Mucosa of descending colon (tissue), 3 donors: ENCODE measurements around the gene GPRC5B. TPM values are rescaled to one million over a fixed set of nuclear protein-coding genes. Genes with fewer than 3 reads are reported as not detected.

Source experiments
- ATAC-seq: fragments of 200-7000 bp; cut with Tn5 transposase; one replicate; pipeline ENCODE4 v1.9.1; 2020; ENCODE audit warnings: mild to moderate bottlenecking, moderate library complexity
- DNase-seq, 3 donors: peaks; one replicate each; pipeline ENCODE4 v3.0.0-alpha.2; 2020
- H3K36me3 ChIP-seq: fragments of 200-600 bp; one replicate; pipeline ENCODE4 v1.8.0; 2021; ENCODE audit warnings: low read depth, mild to moderate bottlenecking
- H3K4me1 ChIP-seq: fragments of 200-600 bp; one replicate; pipeline ENCODE4 v1.8.0; 2021; ENCODE audit warnings: low read depth, mild to moderate bottlenecking
- H3K4me3 ChIP-seq: fragments of 200-600 bp; one replicate; pipeline ENCODE4 v1.8.0; 2021; ENCODE audit warnings: mild to moderate bottlenecking
- H3K9me3 ChIP-seq: fragments of 200-600 bp; one replicate; pipeline ENCODE4 v1.8.0; 2021; ENCODE audit warnings: mild to moderate bottlenecking
- CTCF ChIP-seq: fragments of 200-600 bp; IDR thresholded peaks from one replicate; pipeline ENCODE4 v1.8.0; 2022; ENCODE audit warnings: antibody characterized with exemption, mild to moderate bottlenecking
- intact Hi-C, 2 donors: fragments of 100-400 bp; cut with DNase I in 1 of 2; cut with micrococcal nuclease in 1 of 2; formaldehyde crosslinking; loops; one replicate each; pipeline versions ENCODE4 v1.11.0 to v1.11.1; 2022; cut with DNase I, micrococcal nuclease
- total RNA-seq, 3 donors: library from RNA; stranded (reverse); fragmentation: NEBNext Ultra II Directional in 2 of 3; extraction: Animal tissue kit (Norgen Biotek cat#: 25700) in 2 of 3; gene quantifications; one replicate each; pipeline versions ENCODE4 v1.2.1 to v1.2.4, GENCODE V29; 2021 to 2023
- donor health status: DM: no; HTN: no; CAD: no; lungs with moderate emphysema.
- donor health status: DM: no; HTN: no; CAD: no.
- donor health status: DM: no; HTN: yes; CAD: no.

GPRC5B gene
- total RNA-seq, 3 donors from 2014 or later, result 2.8 to 14.6 (median 6.2) TPM

DNA sequence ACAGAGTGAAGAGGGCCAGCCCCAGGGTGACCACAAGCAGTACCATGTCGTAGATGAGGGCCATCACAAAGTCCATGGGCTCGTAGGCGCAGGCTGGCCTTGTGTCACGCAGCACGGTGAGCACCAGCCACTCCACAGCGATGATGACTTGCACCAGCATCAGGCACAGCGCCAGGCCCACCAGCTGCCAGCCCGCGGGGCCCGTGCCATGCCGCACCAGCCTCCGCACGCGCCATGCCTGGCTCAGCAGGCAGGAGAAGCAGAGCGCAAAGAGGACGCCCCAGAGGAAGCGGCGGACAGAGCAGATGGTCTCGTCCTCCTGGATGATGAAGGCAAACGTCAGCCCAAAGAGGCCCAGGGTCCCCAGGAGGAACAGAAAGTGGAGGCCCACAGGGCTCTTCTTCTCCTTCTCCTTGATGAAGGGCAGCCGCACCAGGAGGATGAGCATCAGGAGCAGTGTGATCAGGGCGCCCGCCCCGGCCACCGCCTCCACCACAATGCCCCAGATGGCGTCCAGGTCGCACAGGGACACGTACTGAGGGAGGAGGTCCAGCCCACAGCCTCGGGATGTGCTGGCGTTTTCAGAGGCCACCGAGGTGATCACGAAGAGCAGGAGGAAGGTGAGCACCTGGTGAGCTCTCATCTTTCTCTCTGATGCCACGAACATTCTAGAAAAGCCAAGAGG is 12.3 kb downstream of the GPRC5B start:
- intact Hi-C loops, result no loop called here
- H3K9me3 ChIP-seq, result no peaks in the 10 kb centered on the region
- ATAC-seq, result no peak

DNA sequence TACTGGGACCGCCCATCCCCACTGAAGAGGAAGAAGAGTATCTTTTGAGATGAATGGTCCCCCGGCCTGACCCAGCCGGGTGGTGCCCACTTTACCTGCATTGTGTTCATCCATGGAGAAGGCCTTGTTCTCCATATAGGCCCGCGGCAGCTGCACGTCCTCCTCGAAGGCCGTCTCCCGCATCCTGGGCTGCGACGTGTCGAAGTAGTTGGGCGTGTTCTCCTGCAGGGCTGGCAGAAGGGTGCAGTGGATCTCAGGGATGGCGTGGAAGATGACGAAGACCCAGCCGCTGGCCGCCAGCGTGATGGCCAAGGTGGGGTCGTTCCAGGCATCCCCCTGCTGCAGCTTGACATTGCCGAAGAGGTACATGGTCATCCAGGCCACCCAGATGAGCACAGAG is 12.9 kb downstream of the GPRC5B start:
- intact Hi-C loops, result no loop called here
- no peaks in the 10 kb centered on the region for H3K4me1 ChIP-seq
- no peaks in the 10 kb centered on the region for H3K9me3 ChIP-seq
- TF ChIP-seq CTCF, result no peak
- no peaks in the 10 kb centered on the region for H3K36me3 ChIP-seq
- ATAC-seq, result no peak
- no peak overlapping the region for H3K4me3 ChIP-seq
- no peak for DNase-seq

More for the DNA sequence above, 12.3 kb downstream of the GPRC5B start:
- no peak for TF ChIP-seq CTCF
- DNase-seq, result no peak
- no peak overlapping the region for H3K4me3 ChIP-seq
- H3K36me3 ChIP-seq, result no peaks in the 10 kb centered on the region
- no peaks in the 10 kb centered on the region for H3K4me1 ChIP-seq

GRCh38 chr16:19868421-19868820 is 16.2 kb downstream of the GPRC5B start:
- Histone ChIP-seq H3K9me3 (no peaks in the 10 kb centered on the region), H3K36me3 (no peaks in the 10 kb centered on the region), H3K4me1 (no peaks in the 10 kb centered on the region), H3K4me3 (no peak overlapping the region)
- intact Hi-C loops, result no loop called here
- TF ChIP-seq CTCF, result no peak
- ATAC-seq, result no peak
- no peak for DNase-seq

- DNase-seq (no peak), ATAC-seq (no peak)
- no peaks in the 10 kb centered on the region for H3K4me1 ChIP-seq
- no peaks in the 10 kb centered on the region for H3K36me3 ChIP-seq
- intact Hi-C loops, result no loop called here
- no peaks in the 10 kb centered on the region for H3K9me3 ChIP-seq
- TF ChIP-seq CTCF, result no peak
- H3K4me3 ChIP-seq, result no peak overlapping the region
Measured at GRCh38 chr16:19864566-19864965, 20.1 kb downstream of the GPRC5B start.

GRCh38 chr16:19863990-19864389 is 20.7 kb downstream of the GPRC5B start:
- ATAC-seq, result no peak
- no peaks in the 10 kb centered on the region for H3K36me3 ChIP-seq
- no peak for TF ChIP-seq CTCF
- DNase-seq, result no peak
- no peak overlapping the region for H3K4me3 ChIP-seq
- no peaks in the 10 kb centered on the region for H3K4me1 ChIP-seq
- H3K9me3 ChIP-seq, result no peaks in the 10 kb centered on the region
- intact Hi-C loops, result no loop called here
